Thyroid gland (tissue), 4 donors: ENCODE data around the gene NPAS2. TPM values are rescaled to one million over a fixed set of nuclear protein-coding genes. Genes with fewer than 3 reads are reported as not detected.
A peak's percentile ranks its signal among the peaks of the same experiment; 100 is the strongest.

Experiments
- DNase-seq, 2 donors: peaks; one replicate each; pipeline ENCODE4 v3.0.0-alpha.2; 2019
- H3K27ac ChIP-seq, 3 donors: fragments of 200-600 bp; sonication (generic); 1 replicate in 2 of 3; 2 replicates in 1 of 3; pipeline ENCODE4 v1.5.1; 2016 to 2019; ENCODE audit warnings: mild to moderate bottlenecking in 1 of 3, moderate library complexity in 1 of 3
- H3K27me3 ChIP-seq: fragments of 200-600 bp; sonication (generic); one replicate; pipeline ENCODE4 v1.5.1; 2019
- H3K36me3 ChIP-seq, 2 donors: fragments of 200-600 bp; sonication (generic); one replicate each; pipeline ENCODE4 v1.5.1; 2016 to 2019
- H3K4me1 ChIP-seq, 2 donors: fragments of 200-600 bp; sonication (generic); one replicate each; pipeline ENCODE4 v1.5.1; 2017 to 2019
- H3K4me3 ChIP-seq, 3 donors: fragments of 200-600 bp; sonication (generic); replicated peaks in 1 of 3; 1 replicate in 2 of 3; 2 replicates in 1 of 3; pipeline ENCODE4 v1.5.1; 2016; ENCODE audit warnings: mild to moderate bottlenecking in 1 of 3
- H3K9me3 ChIP-seq: fragments of 200-600 bp; sonication (generic); one replicate; pipeline ENCODE4 v1.5.1; 2017
- CTCF ChIP-seq, 6 experiments: fragments of 200-600 bp in 3 of 6; fragments of 450-650 bp in 3 of 6; sonication (generic) in 3 of 6; IDR thresholded peaks; one replicate each; pipeline ENCODE4 v1.5.1; 2016 to 2019; ENCODE audit warnings: antibody characterized with exemption in 6 of 6, mild to moderate bottlenecking in 2 of 6, inconsistent platforms in 1 of 6, moderate library complexity in 1 of 6
- POLR2A ChIP-seq, 2 donors: fragments of 450-650 bp; IDR thresholded peaks; one replicate each; pipeline ENCODE4 v1.6.1; 2017; ENCODE audit warnings: antibody characterized with exemption in 2 of 2, mild to moderate bottlenecking in 2 of 2, moderate library complexity in 1 of 2
- WGBS, 2 donors: methylation state at CpG; one replicate each; pipeline ENCODE4 v1.1.5; 2017; 5-methylcytosine and 5-hydroxymethylcytosine counted together
- intact Hi-C: fragments of 100-400 bp; cut with DNase I; formaldehyde crosslinking; loops from one replicate; pipeline ENCODE4 v1.15.1; 2023
- total RNA-seq, 4 donors: library from RNA; depleted of rRNA; stranded (reverse); fragments of >200 nt; gene quantifications; one replicate each; pipeline ENCODE4 v1.2.3, GENCODE V29; 2016

NPAS2 gene
- total RNA-seq, 4 donors from 2014 or later, result 12.7 to 22.8 (median 16.1) TPM

GRCh38 chr2:100956081-100956480 lies 136.1 kb downstream of the NPAS2 start:
- Histone ChIP-seq H3K27me3 (no peaks in the 10 kb centered on the region), H3K4me1 (peaks cover 5 to 17% of the 10 kb centered on the region in 2 donors), H3K27ac (no peak overlapping the region), H3K9me3 (no peaks in the 10 kb centered on the region), H3K36me3 (no peaks in the 10 kb centered on the region), H3K4me3 (no peak overlapping the region)
- no peak for DNase-seq
- WGBS, 2 donors, result 96 to 98% methylated on average over 5 of the region's 5 CpGs
- intact Hi-C loops, result no loop called here
- TF ChIP-seq POLR2A (IDR thresholded peaks at IDR 0.05) (no peak), CTCF (IDR thresholded peaks at IDR 0.05) (no peak)

- H3K27me3 ChIP-seq, result no peaks in the 10 kb centered on the region
- peaks cover 5 to 17% of the 10 kb centered on the region in 2 donors for H3K4me1 ChIP-seq
- intact Hi-C loops, result no loop called here
- no peaks in the 10 kb centered on the region for H3K9me3 ChIP-seq
- 58 to 60% methylated on average over 16 of the region's 16 CpGs for whole genome bisulfite sequencing, 2 donors
- no peak overlapping the region for H3K4me3 ChIP-seq
- TF ChIP-seq POLR2A (IDR thresholded peaks at IDR 0.05), result no peak
- TF ChIP-seq CTCF (IDR thresholded peaks at IDR 0.05), result no peak
- DNase-seq, result peak; percentile 51 to 62
- H3K36me3 ChIP-seq, result no peaks in the 10 kb centered on the region
- peak overlapping the region in 1 of 3 donors; percentile 42 for H3K27ac ChIP-seq
Measured at GRCh38 chr2:100957996-100958653, 138.2 kb downstream of the NPAS2 start.

- WGBS, 2 donors, result 54 to 59% methylated on average over 6 of the region's 6 CpGs
- H3K4me3 ChIP-seq, result no peak overlapping the region
- no peak for DNase-seq
- H3K27me3 ChIP-seq, result no peaks in the 10 kb centered on the region
- no peaks in the 10 kb centered on the region for H3K36me3 ChIP-seq
- no peak for TF ChIP-seq POLR2A (IDR thresholded peaks at IDR 0.05)
- TF ChIP-seq CTCF (IDR thresholded peaks at IDR 0.05), result no peak
- H3K27ac ChIP-seq, result no peak overlapping the region
- intact Hi-C loops, result no loop called here
- H3K9me3 ChIP-seq, result no peaks in the 10 kb centered on the region
- H3K4me1 ChIP-seq, result peaks cover 5 to 17% of the 10 kb centered on the region in 2 donors
Measured at GRCh38 chr2:100959225-100959880, 139.4 kb downstream of the NPAS2 start.

GRCh38 chr2:100960688-100961087 lies 140.7 kb downstream of the NPAS2 start:
- Histone ChIP-seq H3K36me3 (no peaks in the 10 kb centered on the region), H3K27me3 (no peaks in the 10 kb centered on the region), H3K27ac (no peak overlapping the region), H3K4me3 (no peak overlapping the region), H3K4me1 (peaks cover 8 to 17% of the 10 kb centered on the region in 2 donors), H3K9me3 (no peaks in the 10 kb centered on the region)
- WGBS, 2 donors, result 91 to 95% methylated on average over 4 of the region's 4 CpGs
- no peak for DNase-seq
- no peak for TF ChIP-seq CTCF (IDR thresholded peaks at IDR 0.05)
- TF ChIP-seq POLR2A (IDR thresholded peaks at IDR 0.05), result no peak
- intact Hi-C loops, result no loop called here

GRCh38 chr2:100962366-100963025 lies 142.6 kb downstream of the NPAS2 start:
- H3K27ac ChIP-seq, result no peak overlapping the region
- H3K27me3 ChIP-seq, result no peaks in the 10 kb centered on the region
- no peaks in the 10 kb centered on the region for H3K36me3 ChIP-seq
- intact Hi-C loops, result no loop called here
- WGBS, 2 donors, result 90 to 91% methylated on average over 12 of the region's 12 CpGs
- no peaks in the 10 kb centered on the region for H3K9me3 ChIP-seq
- H3K4me1 ChIP-seq, result peaks cover 8 to 16% of the 10 kb centered on the region in 2 donors
- no peak for DNase-seq
- no peak overlapping the region for H3K4me3 ChIP-seq
- TF ChIP-seq POLR2A (IDR thresholded peaks at IDR 0.05) (no peak), CTCF (IDR thresholded peaks at IDR 0.05) (no peak)
